Measurements from ENCODE around the gene PRDM7.
"Not testable (repeated sequence)": the region's sequence is repeated elsewhere in the genome, so short reads cannot be mapped to it uniquely, and the experiment has no call there.

- TF ChIP-seq CTCF, POLR2A (IDR thresholded peaks at IDR 0.05): not testable (repeated sequence)
Observed at GRCh38 chr16:90056521-90056920, 20.6 kb downstream of the PRDM7 start.

Measured in esophagus squamous epithelium (tissue), 4 donors.